ENCODE results near the gene CORO6. TPM values are rescaled to one million over a fixed set of nuclear protein-coding genes. Genes with fewer than 3 reads are reported as not detected.

The CORO6 gene
- total and polyA plus RNA-seq, 2 of the 13 experiments (the other 11 are each of a cell fraction or from before 2014, with no cell fraction given) = 0.42 to 0.82 TPM

- TF ChIP-seq ZNF678 (CRISPR knock-in tag; IDR thresholded peaks at IDR 0.05) (no peak), ZNF543 (CRISPR knock-in tag; IDR thresholded peaks at IDR 0.05) (no peak), ZNF142 (CRISPR knock-in tag; IDR thresholded peaks at IDR 0.05) (no peak), HNF1A (IDR thresholded peaks at IDR 0.05; ENCODE audit: low read depth) (no peak), HNF1A (CRISPR knock-in tag; IDR thresholded peaks at IDR 0.05; ENCODE audit: borderline replicate concordance) (0 out of 2 replicates have a peak, but pooled peaks have one; percentile 43), ZFX (CRISPR knock-in tag; IDR thresholded peaks at IDR 0.05; ENCODE audit: low read depth) (peak; percentile 55; the same call in 1 of the 2 replicates), HOXD1 (CRISPR knock-in tag; IDR thresholded peaks at IDR 0.05) (0 out of 2 replicates have a peak, but pooled peaks have one; percentile 60), THAP7 (CRISPR knock-in tag; IDR thresholded peaks at IDR 0.05) (no peak), TGIF2 (CRISPR knock-in tag; IDR thresholded peaks at IDR 0.05) (0 out of 2 replicates have a peak, but pooled peaks have one; percentile 21), ZBTB43 (CRISPR knock-in tag; conservative IDR thresholded peaks at IDR 0.05) (no peak), GLI4 (CRISPR knock-in tag; IDR thresholded peaks at IDR 0.05; ENCODE audit: borderline replicate concordance) (no peak), SMYD3 (CRISPR knock-in tag; IDR thresholded peaks at IDR 0.05) (no peak), AGO1 (IDR thresholded peaks at IDR 0.05; ENCODE audit: low read depth, low read length, poor library complexity, severe bottlenecking) (peak; percentile 54)
These were observed at the start of gene CORO6 (continued) for GRCh38 chr17:29622337-29623282.
